ENCODE measurements around the gene VSTM4.

DNA sequence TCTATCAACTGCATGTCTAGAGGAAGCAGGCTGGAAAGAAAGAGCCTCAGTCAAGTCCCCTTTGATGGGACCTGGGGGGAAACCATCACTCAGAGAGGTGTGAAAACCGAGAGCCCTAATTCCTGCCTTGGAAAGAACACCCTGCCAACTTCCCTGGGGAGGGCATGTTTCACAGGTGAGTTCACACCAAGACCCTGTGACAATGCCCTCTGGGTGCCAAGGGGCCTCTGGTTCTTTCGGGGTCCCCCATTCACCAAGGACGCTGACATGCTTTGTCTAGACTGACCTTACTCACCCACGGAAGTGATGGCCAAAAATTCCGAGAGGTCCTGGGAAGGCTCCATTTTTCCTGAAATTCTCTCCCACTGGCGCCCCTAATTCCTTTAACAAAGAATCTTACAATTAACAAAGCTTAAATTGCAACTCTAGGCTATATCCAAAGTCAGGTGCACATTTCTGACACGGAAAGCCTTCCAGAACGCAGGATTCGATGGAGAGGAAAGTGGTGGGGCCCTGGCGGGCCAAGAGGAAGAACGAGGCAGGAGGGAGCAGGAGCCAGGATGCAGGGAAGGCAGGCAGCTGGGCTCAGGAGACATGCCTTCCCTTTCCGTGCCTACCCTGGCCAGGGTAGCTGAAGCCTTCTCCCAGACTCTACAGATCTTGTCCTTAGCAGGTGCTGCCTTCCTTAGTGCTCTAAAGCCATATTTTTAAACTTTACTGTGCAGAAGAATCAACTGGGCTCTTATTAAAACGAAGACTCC lies 23.7 kb downstream of the VSTM4 start:
- TF ChIP-seq, protein P1, sequence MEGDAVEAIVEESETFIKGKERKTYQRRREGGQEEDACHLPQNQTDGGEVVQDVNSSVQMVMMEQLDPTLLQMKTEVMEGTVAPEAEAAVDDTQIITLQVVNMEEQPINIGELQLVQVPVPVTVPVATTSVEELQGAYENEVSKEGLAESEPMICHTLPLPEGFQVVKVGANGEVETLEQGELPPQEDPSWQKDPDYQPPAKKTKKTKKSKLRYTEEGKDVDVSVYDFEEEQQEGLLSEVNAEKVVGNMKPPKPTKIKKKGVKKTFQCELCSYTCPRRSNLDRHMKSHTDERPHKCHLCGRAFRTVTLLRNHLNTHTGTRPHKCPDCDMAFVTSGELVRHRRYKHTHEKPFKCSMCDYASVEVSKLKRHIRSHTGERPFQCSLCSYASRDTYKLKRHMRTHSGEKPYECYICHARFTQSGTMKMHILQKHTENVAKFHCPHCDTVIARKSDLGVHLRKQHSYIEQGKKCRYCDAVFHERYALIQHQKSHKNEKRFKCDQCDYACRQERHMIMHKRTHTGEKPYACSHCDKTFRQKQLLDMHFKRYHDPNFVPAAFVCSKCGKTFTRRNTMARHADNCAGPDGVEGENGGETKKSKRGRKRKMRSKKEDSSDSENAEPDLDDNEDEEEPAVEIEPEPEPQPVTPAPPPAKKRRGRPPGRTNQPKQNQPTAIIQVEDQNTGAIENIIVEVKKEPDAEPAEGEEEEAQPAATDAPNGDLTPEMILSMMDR (IDR thresholded peaks at IDR 0.05; ENCODE audit: low read depth, low read length, missing input control), result no peak
- TF ChIP-seq, protein P2, sequence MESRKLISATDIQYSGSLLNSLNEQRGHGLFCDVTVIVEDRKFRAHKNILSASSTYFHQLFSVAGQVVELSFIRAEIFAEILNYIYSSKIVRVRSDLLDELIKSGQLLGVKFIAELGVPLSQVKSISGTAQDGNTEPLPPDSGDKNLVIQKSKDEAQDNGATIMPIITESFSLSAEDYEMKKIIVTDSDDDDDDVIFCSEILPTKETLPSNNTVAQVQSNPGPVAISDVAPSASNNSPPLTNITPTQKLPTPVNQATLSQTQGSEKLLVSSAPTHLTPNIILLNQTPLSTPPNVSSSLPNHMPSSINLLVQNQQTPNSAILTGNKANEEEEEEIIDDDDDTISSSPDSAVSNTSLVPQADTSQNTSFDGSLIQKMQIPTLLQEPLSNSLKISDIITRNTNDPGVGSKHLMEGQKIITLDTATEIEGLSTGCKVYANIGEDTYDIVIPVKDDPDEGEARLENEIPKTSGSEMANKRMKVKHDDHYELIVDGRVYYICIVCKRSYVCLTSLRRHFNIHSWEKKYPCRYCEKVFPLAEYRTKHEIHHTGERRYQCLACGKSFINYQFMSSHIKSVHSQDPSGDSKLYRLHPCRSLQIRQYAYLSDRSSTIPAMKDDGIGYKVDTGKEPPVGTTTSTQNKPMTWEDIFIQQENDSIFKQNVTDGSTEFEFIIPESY (IDR thresholded peaks at IDR 0.05), result no peak
- TF ChIP-seq EGR1 (IDR thresholded peaks at IDR 0.05; ENCODE audit: low read depth in 2 of 2), result no peak
- TF ChIP-seq, protein P3, sequence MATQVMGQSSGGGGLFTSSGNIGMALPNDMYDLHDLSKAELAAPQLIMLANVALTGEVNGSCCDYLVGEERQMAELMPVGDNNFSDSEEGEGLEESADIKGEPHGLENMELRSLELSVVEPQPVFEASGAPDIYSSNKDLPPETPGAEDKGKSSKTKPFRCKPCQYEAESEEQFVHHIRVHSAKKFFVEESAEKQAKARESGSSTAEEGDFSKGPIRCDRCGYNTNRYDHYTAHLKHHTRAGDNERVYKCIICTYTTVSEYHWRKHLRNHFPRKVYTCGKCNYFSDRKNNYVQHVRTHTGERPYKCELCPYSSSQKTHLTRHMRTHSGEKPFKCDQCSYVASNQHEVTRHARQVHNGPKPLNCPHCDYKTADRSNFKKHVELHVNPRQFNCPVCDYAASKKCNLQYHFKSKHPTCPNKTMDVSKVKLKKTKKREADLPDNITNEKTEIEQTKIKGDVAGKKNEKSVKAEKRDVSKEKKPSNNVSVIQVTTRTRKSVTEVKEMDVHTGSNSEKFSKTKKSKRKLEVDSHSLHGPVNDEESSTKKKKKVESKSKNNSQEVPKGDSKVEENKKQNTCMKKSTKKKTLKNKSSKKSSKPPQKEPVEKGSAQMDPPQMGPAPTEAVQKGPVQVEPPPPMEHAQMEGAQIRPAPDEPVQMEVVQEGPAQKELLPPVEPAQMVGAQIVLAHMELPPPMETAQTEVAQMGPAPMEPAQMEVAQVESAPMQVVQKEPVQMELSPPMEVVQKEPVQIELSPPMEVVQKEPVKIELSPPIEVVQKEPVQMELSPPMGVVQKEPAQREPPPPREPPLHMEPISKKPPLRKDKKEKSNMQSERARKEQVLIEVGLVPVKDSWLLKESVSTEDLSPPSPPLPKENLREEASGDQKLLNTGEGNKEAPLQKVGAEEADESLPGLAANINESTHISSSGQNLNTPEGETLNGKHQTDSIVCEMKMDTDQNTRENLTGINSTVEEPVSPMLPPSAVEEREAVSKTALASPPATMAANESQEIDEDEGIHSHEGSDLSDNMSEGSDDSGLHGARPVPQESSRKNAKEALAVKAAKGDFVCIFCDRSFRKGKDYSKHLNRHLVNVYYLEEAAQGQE (IDR thresholded peaks at IDR 0.05), result no peak

Measured in liver (tissue), 3 donors.